SU-DHL-6 (cell line): Measurements from ENCODE around the gene IFIT1B.

Experiments used
- H2AFZ ChIP-seq: fragments of 200-600 bp; sonication (generic); 2 replicates; pipeline ENCODE4 v1.6.1; 2014; ENCODE audit warnings: low read depth, mild to moderate bottlenecking, moderate library complexity, mixed read lengths, antibody characterized with exemption, low read length; ENCODE audit not compliant: severe bottlenecking
- H3F3A ChIP-seq: fragments of 200-600 bp; shearing (Covaris generic); 2 replicates; pipeline ENCODE4 v1.6.0; 2016; ENCODE audit warnings: antibody characterized with exemption, mild to moderate bottlenecking; ENCODE audit not compliant: insufficient read depth
- H3K27ac ChIP-seq: fragments of 200-600 bp; sonication (generic); 2 replicates; pipeline ENCODE4 v1.5.1; 2016; ENCODE audit warnings: low read depth, mild to moderate bottlenecking, low read length, moderate library complexity, mixed read lengths
- H3K27me3 ChIP-seq: fragments of 200-600 bp; sonication (generic), shearing (Covaris generic); 2 replicates; pipeline ENCODE4 v1.6.0; 2014; ENCODE audit warnings: mild to moderate bottlenecking, low read length
- H3K36me3 ChIP-seq: fragments of 200-600 bp; sonication (generic); 2 replicates; pipeline ENCODE4 v1.6.1; 2014; ENCODE audit warnings: mild to moderate bottlenecking, low read length, mixed read lengths
- H3K4me2 ChIP-seq: fragments of 300-600, 200-600 bp; shearing (Covaris generic), sonication (generic); 2 replicates; pipeline ENCODE4 v1.6.0; 2014; ENCODE audit warnings: low read length, low read depth, mild to moderate bottlenecking; ENCODE audit not compliant: poor library complexity, severe bottlenecking
- H3K4me3 ChIP-seq: fragments of 200-600 bp; sonication (generic); 2 replicates; pipeline ENCODE4 v1.5.1; 2014; ENCODE audit warnings: antibody characterized with exemption, low read length, mild to moderate bottlenecking, mixed read lengths; ENCODE audit not compliant: insufficient read depth, poor library complexity, severe bottlenecking
- H3K79me2 ChIP-seq: fragments of 200-600 bp; sonication (generic); 2 replicates; pipeline ENCODE4 v1.6.1; 2014; ENCODE audit warnings: mild to moderate bottlenecking, low read length, moderate library complexity; ENCODE audit not compliant: insufficient read depth
- H3K9ac ChIP-seq: fragments of 200-600 bp; sonication (generic); 2 replicates; pipeline ENCODE4 v1.7.0; 2014; ENCODE audit warnings: mild to moderate bottlenecking, low read length
- H3K9me2 ChIP-seq: fragments of 200-600 bp; sonication (generic); replicated peaks from 2 replicates; pipeline ENCODE4 v1.6.1; 2014; ENCODE audit warnings: low read length; ENCODE audit not compliant: insufficient read depth
- H3K9me3 ChIP-seq: fragments of 200-600 bp; sonication (generic); 2 replicates; pipeline ENCODE4 v1.6.1; 2014; ENCODE audit warnings: low read length, mixed read lengths; ENCODE audit not compliant: insufficient read depth
- H4K20me1 ChIP-seq: fragments of 200-600 bp; sonication (generic); 2 replicates; pipeline ENCODE4 v1.6.1; 2014; ENCODE audit warnings: low read depth, mild to moderate bottlenecking, antibody characterized with exemption, low read length, moderate library complexity, mixed read lengths
- EZH2phosphoT487 ChIP-seq: fragments of 200-600 bp; sonication (generic), shearing (Covaris generic); conservative IDR thresholded peaks from 2 replicates; pipeline ENCODE4 v1.6.1; 2018; ENCODE audit warnings: mild to moderate bottlenecking, antibody characterized with exemption, low read length, moderate library complexity, mixed read lengths
- TF ChIP-seq, protein P1 (sequence below): fragments of 200-600 bp; sonication (generic); IDR thresholded peaks from one replicate; pipeline ENCODE4 v1.5.1; 2017; ENCODE audit warnings: antibody characterized with exemption, mild to moderate bottlenecking, low read length, moderate library complexity; ENCODE audit not compliant: insufficient read depth, poor library complexity, severe bottlenecking

Gene IFIT1B

DNA sequence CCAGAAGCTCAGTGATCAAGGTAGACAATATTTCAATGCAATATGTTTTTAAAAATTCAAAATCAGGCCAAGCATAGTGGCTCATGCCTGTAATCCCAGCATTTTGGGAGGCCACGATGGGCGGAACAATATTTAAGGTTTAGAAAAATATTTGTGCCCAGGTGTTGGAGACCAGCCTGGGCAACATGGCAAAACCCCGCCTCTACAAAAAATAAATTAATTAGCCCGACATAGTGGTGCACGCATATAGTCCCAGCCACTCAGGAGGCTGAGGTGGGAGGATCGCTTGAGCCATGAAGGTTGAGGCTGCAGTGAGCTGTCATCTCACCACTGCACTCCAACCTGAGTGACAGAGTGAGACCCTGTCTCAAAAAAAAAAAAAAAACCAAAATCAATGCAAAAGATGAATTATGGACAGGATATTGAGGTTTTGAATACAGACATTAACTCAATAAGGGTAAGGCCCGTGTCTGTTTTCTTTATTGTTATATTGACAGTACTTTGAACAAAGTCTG lies 35.6 kb downstream of the IFIT1B start:
- H3F3A ChIP-seq = no peaks in the 10 kb centered on the region
- no peak overlapping the region for H3K4me3 ChIP-seq
- H3K4me2 ChIP-seq = peak overlapping the region; percentile 62
- no peaks in the 10 kb centered on the region for H3K79me2 ChIP-seq
- H3K9me3 ChIP-seq = no peaks in the 10 kb centered on the region
- H4K20me1 ChIP-seq = no peaks in the 10 kb centered on the region
- TF ChIP-seq, protein P1, sequence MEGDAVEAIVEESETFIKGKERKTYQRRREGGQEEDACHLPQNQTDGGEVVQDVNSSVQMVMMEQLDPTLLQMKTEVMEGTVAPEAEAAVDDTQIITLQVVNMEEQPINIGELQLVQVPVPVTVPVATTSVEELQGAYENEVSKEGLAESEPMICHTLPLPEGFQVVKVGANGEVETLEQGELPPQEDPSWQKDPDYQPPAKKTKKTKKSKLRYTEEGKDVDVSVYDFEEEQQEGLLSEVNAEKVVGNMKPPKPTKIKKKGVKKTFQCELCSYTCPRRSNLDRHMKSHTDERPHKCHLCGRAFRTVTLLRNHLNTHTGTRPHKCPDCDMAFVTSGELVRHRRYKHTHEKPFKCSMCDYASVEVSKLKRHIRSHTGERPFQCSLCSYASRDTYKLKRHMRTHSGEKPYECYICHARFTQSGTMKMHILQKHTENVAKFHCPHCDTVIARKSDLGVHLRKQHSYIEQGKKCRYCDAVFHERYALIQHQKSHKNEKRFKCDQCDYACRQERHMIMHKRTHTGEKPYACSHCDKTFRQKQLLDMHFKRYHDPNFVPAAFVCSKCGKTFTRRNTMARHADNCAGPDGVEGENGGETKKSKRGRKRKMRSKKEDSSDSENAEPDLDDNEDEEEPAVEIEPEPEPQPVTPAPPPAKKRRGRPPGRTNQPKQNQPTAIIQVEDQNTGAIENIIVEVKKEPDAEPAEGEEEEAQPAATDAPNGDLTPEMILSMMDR = no peak
- TF ChIP-seq EZH2phosphoT487 = no peak
- H3K9me2 ChIP-seq = no peaks in the 10 kb centered on the region
- no peak overlapping the region for H3K27ac ChIP-seq
- no peaks in the 10 kb centered on the region for H3K36me3 ChIP-seq
- no peak overlapping the region for H3K9ac ChIP-seq
- H2AFZ ChIP-seq = no peak overlapping the region
- no peaks in the 10 kb centered on the region for H3K27me3 ChIP-seq

DNA sequence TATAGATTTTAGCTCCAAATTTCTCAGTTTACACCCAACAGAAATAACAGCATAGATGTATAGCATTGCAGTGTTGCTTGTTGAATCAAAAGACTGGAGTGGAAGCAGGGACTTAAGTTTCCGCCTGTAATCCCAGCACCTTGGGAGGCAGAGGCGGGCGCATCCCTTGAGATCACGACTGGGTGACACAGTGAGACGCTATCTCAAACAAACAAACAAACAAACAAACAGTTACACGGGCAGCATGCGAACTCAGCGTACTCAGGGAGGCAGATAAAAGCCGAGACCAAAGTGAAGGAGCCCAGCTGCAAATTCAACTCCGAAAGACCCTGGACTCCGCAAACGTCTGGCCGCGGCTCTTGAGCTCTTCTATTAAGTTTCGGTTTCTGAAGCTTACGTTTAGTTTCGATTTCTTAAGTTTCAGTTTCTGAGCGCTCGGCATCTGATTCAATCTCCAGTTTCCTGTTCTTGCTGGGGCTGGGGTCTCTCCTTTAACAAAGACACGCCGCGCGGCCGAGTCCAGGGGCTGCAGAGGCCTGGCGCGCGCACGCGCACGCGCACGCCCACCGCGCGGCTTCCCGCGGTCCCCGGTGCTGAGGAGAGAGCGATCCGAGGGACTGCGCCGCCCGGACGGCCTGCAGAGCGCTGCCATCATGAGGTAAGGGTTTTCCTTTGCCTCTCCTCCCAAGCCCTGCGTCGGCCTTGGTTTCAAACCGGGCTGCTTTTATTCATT lies 36.5 kb downstream of the IFIT1B start, which contains the start of gene IFIT5:
TSS of gene IFIT5 (plus strand) at position 423 of the 733 bp plus-strand sequence. CDS start at position 654, 231 bp downstream.
- Histone ChIP-seq H4K20me1 (no peaks in the 10 kb centered on the region), H3K4me2 (peak within 1 kb of the TSS; percentile 62), H3K9me2 (no peaks in the 10 kb centered on the region), H3K27ac (no peak within 1 kb of the TSS), H2AFZ (peak within 1 kb of the TSS; percentile 94), H3K36me3 (no peaks in the 10 kb centered on the region), H3K9me3 (no peaks in the 10 kb centered on the region), H3K4me3 (peak within 1 kb of the TSS; percentile 58), H3K9ac (peak within 1 kb of the TSS; percentile 51), H3K27me3 (no peaks in the 10 kb centered on the region), H3F3A (no peaks in the 10 kb centered on the region), H3K79me2 (no peaks in the 10 kb centered on the region)
- TF ChIP-seq EZH2phosphoT487 = no peak
- TF ChIP-seq, protein P1 = no peak

DNA sequence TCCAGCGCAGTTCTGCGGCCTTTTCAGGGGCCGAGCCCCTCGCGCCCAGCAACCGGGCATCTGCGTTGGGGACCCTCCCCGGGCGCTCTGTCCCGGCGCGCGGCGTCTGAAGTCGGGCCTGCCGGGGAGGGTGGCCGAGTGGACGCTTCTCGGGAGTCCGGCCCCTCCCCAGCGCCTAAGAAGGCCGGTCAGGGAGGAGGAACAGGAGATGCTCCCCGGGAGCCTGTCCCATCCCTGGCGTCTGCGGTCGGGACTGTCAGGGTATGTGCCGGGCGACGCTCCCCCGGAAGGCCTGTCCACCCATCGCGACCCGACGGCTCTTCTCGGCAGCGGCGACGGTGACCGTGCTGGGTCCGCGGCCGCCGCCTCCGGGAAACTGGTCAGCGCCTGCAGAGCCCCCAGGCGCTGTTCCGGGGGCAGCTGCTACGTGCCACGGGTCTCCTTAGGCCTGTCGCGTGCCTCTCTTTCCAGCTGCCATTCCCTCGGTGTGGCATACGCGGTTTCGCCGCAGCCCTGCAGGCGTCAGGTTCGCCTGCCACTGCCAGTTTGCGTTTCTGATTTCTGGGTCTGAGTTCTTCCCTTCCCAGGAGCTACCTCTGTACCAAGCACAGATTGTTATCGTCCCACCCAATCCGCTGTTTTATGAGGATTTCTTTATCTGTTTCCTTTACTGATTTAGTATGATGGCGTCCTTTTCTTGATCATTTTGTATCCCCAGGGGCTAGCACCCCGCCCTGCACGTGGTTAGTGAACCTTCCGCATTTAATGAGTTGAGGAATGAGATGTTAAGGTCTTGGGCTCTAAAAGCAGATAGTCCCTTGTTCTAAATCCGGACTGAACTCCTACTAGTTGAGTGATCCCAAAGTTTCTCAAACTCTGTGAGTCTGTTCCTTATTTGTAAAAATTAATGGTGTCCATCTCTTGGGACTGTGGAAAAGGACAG lies 37.3 kb downstream of the IFIT1B start:
- Histone ChIP-seq H3K79me2 (no peaks in the 10 kb centered on the region), H3K9ac (peak overlapping the region; percentile 51), H3K4me2 (peak overlapping the region; percentile 62), H3K9me3 (no peaks in the 10 kb centered on the region), H4K20me1 (no peaks in the 10 kb centered on the region), H3K9me2 (no peaks in the 10 kb centered on the region), H3K36me3 (no peaks in the 10 kb centered on the region), H3F3A (no peaks in the 10 kb centered on the region), H2AFZ (peak overlapping the region; percentile 94), H3K27ac (no peak overlapping the region), H3K27me3 (no peaks in the 10 kb centered on the region), H3K4me3 (peak overlapping the region; percentile 58)
- TF ChIP-seq, protein P1 = no peak
- no peak for TF ChIP-seq EZH2phosphoT487
